Adrenal gland (tissue), 5 donors: ENCODE results near the gene VAPA.
"Not testable (repeated sequence)": the region's sequence is repeated elsewhere in the genome, so short reads cannot be mapped to it uniquely, and the experiment has no call there.

Experiments used
- CTCF ChIP-seq, 6 experiments: fragments of 450-650 bp in 4 of 6; fragments of 200-600 bp in 2 of 6; sonication (generic) in 1 of 6; IDR thresholded peaks; 1 replicate in 5 of 6; 2 replicates in 1 of 6; pipeline versions ENCODE4 v1.5.1 to v1.8.0; 2016 to 2021; ENCODE audit warnings: antibody characterized with exemption in 6 of 6, mild to moderate bottlenecking in 2 of 6, moderate library complexity in 1 of 6
- POLR2A ChIP-seq, 2 donors: fragments of 450-650 bp; IDR thresholded peaks; one replicate each; pipeline ENCODE4 v1.6.1; 2017; ENCODE audit warnings: antibody characterized with exemption in 2 of 2, mild to moderate bottlenecking in 2 of 2, moderate library complexity in 1 of 2
- donor health status: DM: no; HTN: no; CAD: no.

DNA sequence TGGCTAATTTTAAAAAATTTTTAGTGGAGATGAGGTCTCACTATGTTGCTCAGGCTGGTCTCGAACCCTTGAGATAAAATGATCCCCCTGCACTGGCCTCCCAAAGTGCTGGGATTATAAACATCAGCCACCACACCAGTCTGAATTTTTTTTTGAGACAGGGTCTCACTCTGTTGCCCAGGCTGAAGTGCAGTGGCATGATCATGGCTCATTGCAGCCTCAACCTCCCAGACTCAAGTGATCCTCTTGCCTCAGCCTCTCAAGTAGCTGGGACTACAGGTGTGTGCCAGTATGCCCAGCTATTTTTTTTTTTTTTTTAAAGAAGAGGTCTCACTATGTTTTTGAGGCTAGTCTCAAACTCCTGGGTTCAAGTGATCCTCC lies 14.3 kb upstream of the VAPA start:
- not testable (repeated sequence) for TF ChIP-seq CTCF, POLR2A (IDR thresholded peaks at IDR 0.05)
